H1 (cell line): ENCODE data around the gene DPP4. TPM values are rescaled to one million over a fixed set of nuclear protein-coding genes. Genes with fewer than 3 reads are reported as not detected.

Experiments used
- CTCF ChIA-PET: fragments of 300-600 bp; sonication (Branson Sonifier 250); formaldehyde crosslinking; loops from one replicate; lab custom pipeline; 2021; ENCODE audit not compliant: partially characterized antibody; lab: Charles Lee
- POLR2A ChIA-PET: fragments of 300-600 bp; sonication (Branson Sonifier 250); formaldehyde crosslinking; loops from one replicate; lab custom pipeline; 2021; ENCODE audit warnings: inconsistent platforms; ENCODE audit not compliant: partially characterized antibody; lab: Charles Lee
- DNase-seq, 2 experiments: peaks; one replicate each; pipeline versions ENCODE4 v3.0.0 to v3.0.0-alpha.2; 2010 to 2022; ENCODE audit warnings: low spot score in 2 of 2, low read depth in 1 of 2, mixed read lengths in 1 of 2
- FAIRE-seq: peaks from 2 replicates; lab custom pipeline; 2011; peaks lifted over from hg19 to GRCh38; lab: Jason Lieb, UNC
- H2AFZ ChIP-seq: 2 replicates; pipeline ENCODE4 v1.8.1; 2012; ENCODE audit warnings: low read length, inconsistent platforms
- H2AK5ac ChIP-seq: 2 replicates; pipeline ENCODE4 v1.6.1; 2013; ENCODE audit warnings: low read depth, low read length
- H2BK120ac ChIP-seq: replicated peaks from 2 replicates; pipeline ENCODE3; 2013; ENCODE audit warnings: low read depth, low read length, inconsistent platforms
- H2BK12ac ChIP-seq: 2 replicates; pipeline ENCODE4 v1.6.1; 2013; ENCODE audit warnings: low read depth, low read length
- H2BK15ac ChIP-seq: 2 replicates; pipeline ENCODE4 v1.6.1; 2013; ENCODE audit warnings: low read length
- H2BK20ac ChIP-seq: 2 replicates; pipeline ENCODE4 v1.6.1; 2013; ENCODE audit warnings: low read length
- H2BK5ac ChIP-seq: 2 replicates; pipeline ENCODE4 v1.6.1; 2013; ENCODE audit warnings: low read depth, low read length
- H3K14ac ChIP-seq: 2 replicates; pipeline ENCODE4 v1.6.1; 2013; ENCODE audit warnings: inconsistent platforms; ENCODE audit not compliant: insufficient read length
- H3K18ac ChIP-seq: 2 replicates; pipeline ENCODE4 v1.6.1; 2013; ENCODE audit warnings: low read length; ENCODE audit errors: extremely low read depth
- H3K23ac ChIP-seq: 2 replicates; pipeline ENCODE4 v1.6.1; 2013; ENCODE audit warnings: inconsistent platforms; ENCODE audit not compliant: insufficient read length
- H3K23me2 ChIP-seq: 2 replicates; pipeline ENCODE4 v1.6.1; 2013; ENCODE audit warnings: low read depth, low read length
- H3K27ac ChIP-seq: 2 replicates; pipeline ENCODE4 v1.6.1; 2011; ENCODE audit warnings: low read depth, low read length, inconsistent platforms
- H3K27me3 ChIP-seq, 4 experiments: replicated peaks in 1 of 4; 1 replicate in 1 of 4; 2 replicates in 3 of 4; pipeline versions ENCODE4 v1.6.1 to v1.8.1; 2011 to 2013; ENCODE audit warnings: low read length in 3 of 4, mild to moderate bottlenecking in 3 of 4, inconsistent platforms in 2 of 4, mixed read lengths in 2 of 4, moderate library complexity in 1 of 4; ENCODE audit not compliant: control insufficient read depth in 3 of 4, insufficient read depth in 3 of 4; ENCODE audit errors: extremely low read depth in 1 of 4
- H3K36me3 ChIP-seq, 4 experiments: 2 replicates each; pipeline versions ENCODE4 v1.6.1 to v1.8.1; 2011 to 2013; ENCODE audit warnings: mild to moderate bottlenecking in 4 of 4, low read length in 3 of 4, moderate library complexity in 2 of 4, control low read depth in 1 of 4, inconsistent platforms in 1 of 4; ENCODE audit not compliant: insufficient read depth in 4 of 4, control insufficient read depth in 2 of 4
- H3K4ac ChIP-seq: replicated peaks from 2 replicates; pipeline ENCODE3; 2013; ENCODE audit warnings: low read length, low read depth, mixed read lengths, inconsistent platforms; ENCODE audit not compliant: insufficient read length
- H3K4me1 ChIP-seq, 4 experiments: replicated peaks in 1 of 4; 1 replicate in 1 of 4; 2 replicates in 3 of 4; pipeline versions ENCODE4 v1.6.1 to v1.8.1; 2011 to 2013; ENCODE audit warnings: low read length in 3 of 4, inconsistent platforms in 2 of 4, mixed read lengths in 1 of 4; ENCODE audit not compliant: insufficient read depth in 4 of 4, control insufficient read depth in 3 of 4
- H3K4me2 ChIP-seq, 2 experiments: 2 replicates each; pipeline versions ENCODE4 v1.6.1 to v1.8.1; 2011 to 2013; ENCODE audit warnings: low read depth in 2 of 2, low read length in 2 of 2, control low read depth in 1 of 2, inconsistent platforms in 1 of 2, mild to moderate bottlenecking in 1 of 2; ENCODE audit not compliant: insufficient read depth in 1 of 2
- H3K4me3 ChIP-seq, 4 experiments: fragments of 200-600, 300-600 bp in 1 of 4; sonication (generic), shearing (Covaris generic), sonication (Bioruptor Twin) in 1 of 4; 2 replicates each; pipeline versions ENCODE4 v1.5.1 to v1.8.1; 2011 to 2016; ENCODE audit warnings: low read length in 4 of 4, low read depth in 3 of 4, control low read depth in 2 of 4, inconsistent platforms in 2 of 4, mild to moderate bottlenecking in 2 of 4, mixed read lengths in 1 of 4, moderate library complexity in 1 of 4; ENCODE audit not compliant: insufficient read depth in 2 of 4; ENCODE audit errors: extremely low read depth in 1 of 4
- H3K56ac ChIP-seq: replicated peaks from 2 replicates; pipeline ENCODE3; 2013; ENCODE audit warnings: low read depth, mild to moderate bottlenecking, mixed read lengths, low read length, inconsistent platforms; ENCODE audit not compliant: insufficient read length
- H3K79me1 ChIP-seq: 2 replicates; pipeline ENCODE4 v1.6.1; 2013; ENCODE audit warnings: low read depth, low read length, control low read depth
- H3K79me2 ChIP-seq, 2 experiments: 2 replicates each; pipeline versions ENCODE4 v1.6.1 to v1.8.1; 2012 to 2013; ENCODE audit warnings: low read length in 2 of 2, mild to moderate bottlenecking in 2 of 2, inconsistent platforms in 1 of 2; ENCODE audit not compliant: insufficient read depth in 2 of 2, control insufficient read depth in 1 of 2
- H3K9ac ChIP-seq, 4 experiments: replicated peaks in 1 of 4; 1 replicate in 1 of 4; 2 replicates in 3 of 4; pipeline versions ENCODE4 v1.6.1 to v1.8.1; 2011 to 2013; ENCODE audit warnings: low read depth in 3 of 4, low read length in 3 of 4, control low read depth in 2 of 4, mild to moderate bottlenecking in 2 of 4, moderate library complexity in 2 of 4, inconsistent platforms in 1 of 4; ENCODE audit errors: extremely low read depth in 1 of 4
- H3K9me3 ChIP-seq, 2 experiments: 2 replicates each; pipeline versions ENCODE4 v1.6.1 to v1.8.1; 2012 to 2013; ENCODE audit warnings: mild to moderate bottlenecking in 2 of 2, moderate library complexity in 2 of 2, control low read depth in 1 of 2, inconsistent platforms in 1 of 2, low read depth in 1 of 2, low read length in 1 of 2, mixed read lengths in 1 of 2; ENCODE audit not compliant: insufficient read depth in 2 of 2
- H4K20me1 ChIP-seq, 2 experiments: replicated peaks in 1 of 2; 2 replicates each; pipeline versions ENCODE3 to v1.8.1; 2011 to 2013; ENCODE audit warnings: inconsistent platforms in 2 of 2, low read length in 2 of 2, mild to moderate bottlenecking in 1 of 2; ENCODE audit not compliant: insufficient read depth in 2 of 2, control insufficient read depth in 1 of 2
- H4K5ac ChIP-seq: 2 replicates; pipeline ENCODE4 v1.6.1; 2013; ENCODE audit warnings: low read length, low read depth, mixed read lengths, inconsistent platforms; ENCODE audit not compliant: insufficient read length
- H4K8ac ChIP-seq: 2 replicates; pipeline ENCODE4 v1.8.0; 2013; ENCODE audit warnings: mild to moderate bottlenecking, moderate library complexity, low read length, inconsistent platforms; ENCODE audit not compliant: insufficient read depth; ENCODE audit errors: extremely low read depth
- H4K91ac ChIP-seq: replicated peaks from 2 replicates; pipeline ENCODE3; 2013; ENCODE audit warnings: low read length, mixed read lengths, inconsistent platforms; ENCODE audit not compliant: insufficient read length
- HDAC2 ChIP-seq, 2 experiments: fragments of 300-600 bp in 1 of 2; sonication (generic) in 1 of 2; IDR thresholded peaks; 2 replicates each; pipeline ENCODE4 v1.6.1; 2011 to 2012; ENCODE audit warnings: low read depth in 2 of 2, low read length in 2 of 2, mild to moderate bottlenecking in 2 of 2, moderate library complexity in 2 of 2, borderline replicate concordance in 1 of 2, inconsistent platforms in 1 of 2
- WGBS, 2 experiments: shearing (Covaris generic) in 1 of 2; methylation state at CpG; one replicate each; pipeline versions ENCODE4 v1.1.6 to v1.1.7; 2013 to 2015; ENCODE audit warnings: low lambda C conversion rate in 2 of 2, mixed read lengths in 2 of 2, inconsistent platforms in 1 of 2, low coverage in 1 of 2, missing lambda C conversion rate in 1 of 2; ENCODE audit not compliant: insufficient replicate concordance in 2 of 2, insufficient coverage in 1 of 2, insufficient read length in 1 of 2; ENCODE audit errors: extremely low coverage in 1 of 2, missing lambda C conversion rate in 1 of 2; 5-methylcytosine and 5-hydroxymethylcytosine counted together
- polyA plus RNA-seq, 7 experiments: library from polyadenylated mRNA; depleted of rRNA in 3 of 7; stranded (reverse) in 5 of 7; unstranded in 2 of 7; fragments of >200 nt in 5 of 7; fragments of 200-250 nt in 2 of 7; gene quantifications; 1 replicate in 5 of 7; 2 replicates in 1 of 7; 4 replicates in 1 of 7; pipeline versions ENCODE4 v1.2.1 to v1.2.3, GENCODE V29; 2011 to 2013; ENCODE audit warnings: missing spikeins in 2 of 7, mixed read lengths in 2 of 7
- total RNA-seq: library from RNA; stranded (reverse); fragmentation: NEBNext Ultra II Directional; extraction: Animal tissue kit (Norgen Biotek cat#: 25700); gene quantifications from 2 replicates; pipeline ENCODE4 v1.2.1, GENCODE V29; 2021

DPP4 gene
- total and polyA plus RNA-seq, 2 of the 8 experiments (the other 6 are each of a cell fraction or from before 2014, with no cell fraction given): 1.3 to 3.1 TPM

- Histone ChIP-seq H2AK5ac (no peak overlapping the region), H2BK5ac (no peak overlapping the region), H3K27ac (no peak overlapping the region), H3K23ac (no peak overlapping the region), H3K79me2 (no peaks in the 10 kb centered on the region), H2BK20ac (no peak overlapping the region), H4K20me1 (no peaks in the 10 kb centered on the region), H3K18ac (no peak overlapping the region), H3K4me1 (peaks cover 0 to 7% (median 4%) of the 10 kb centered on the region in 4 experiments; a peak in 3 of 7 replicates), H3K36me3 (no peaks in the 10 kb centered on the region), H3K9ac (no peak overlapping the region), H3K56ac (no peak overlapping the region), H2BK15ac (no peak overlapping the region), H2BK12ac (no peak overlapping the region), H3K4me2 (no peak overlapping the region), H2AFZ (no peak overlapping the region), H2BK120ac (no peak overlapping the region), H3K23me2 (no peaks in the 10 kb centered on the region), H3K4ac (no peak overlapping the region), H3K14ac (no peak overlapping the region), H4K5ac (no peak overlapping the region), H3K4me3 (no peak overlapping the region), H3K79me1 (no peaks in the 10 kb centered on the region), H4K8ac (no peak overlapping the region), H3K9me3 (no peaks in the 10 kb centered on the region), H3K27me3 (no peaks in the 10 kb centered on the region), H4K91ac (no peak overlapping the region)
- FAIRE-seq (no peak), DNase-seq (no peak)
- TF ChIP-seq HDAC2 (IDR thresholded peaks at IDR 0.05; ENCODE audit: borderline replicate concordance in 1 of 2, low read depth in 2 of 2, low read length in 2 of 2): no peak
- POLR2A ChIA-PET: no interaction called here
- CTCF ChIA-PET: interaction anchor here (1.0 to 2.5 kb wide), 3 partner anchors 11 to 54 kb away, joined by 3 to 10 read pairs (median 4); no protein-coding TSS in a partner anchor
- WGBS, 2 experiments: 94% methylated on average over 3 of the region's 3 CpGs; no CpG with 5 or more reads in 1 of the 2 experiments
These were observed 38.0 kb downstream of the DPP4 start for GRCh38 chr2:162035981-162036380.
